GM21528 (cell line): ENCODE measurements around the gene CBARP.
"Not testable (repeated sequence)": the region's sequence is repeated elsewhere in the genome, so short reads cannot be mapped to it uniquely, and the experiment has no call there.

ENCODE experiments used
- ATAC-seq: cut with Tn5 transposase; IDR thresholded peaks from one replicate; pipeline ENCODE4 v1.9.1; 2021; ENCODE audit warnings: mild to moderate bottlenecking, moderate library complexity; ENCODE audit not compliant: unreplicated experiment, low FRiP score

Gene CBARP

DNA sequence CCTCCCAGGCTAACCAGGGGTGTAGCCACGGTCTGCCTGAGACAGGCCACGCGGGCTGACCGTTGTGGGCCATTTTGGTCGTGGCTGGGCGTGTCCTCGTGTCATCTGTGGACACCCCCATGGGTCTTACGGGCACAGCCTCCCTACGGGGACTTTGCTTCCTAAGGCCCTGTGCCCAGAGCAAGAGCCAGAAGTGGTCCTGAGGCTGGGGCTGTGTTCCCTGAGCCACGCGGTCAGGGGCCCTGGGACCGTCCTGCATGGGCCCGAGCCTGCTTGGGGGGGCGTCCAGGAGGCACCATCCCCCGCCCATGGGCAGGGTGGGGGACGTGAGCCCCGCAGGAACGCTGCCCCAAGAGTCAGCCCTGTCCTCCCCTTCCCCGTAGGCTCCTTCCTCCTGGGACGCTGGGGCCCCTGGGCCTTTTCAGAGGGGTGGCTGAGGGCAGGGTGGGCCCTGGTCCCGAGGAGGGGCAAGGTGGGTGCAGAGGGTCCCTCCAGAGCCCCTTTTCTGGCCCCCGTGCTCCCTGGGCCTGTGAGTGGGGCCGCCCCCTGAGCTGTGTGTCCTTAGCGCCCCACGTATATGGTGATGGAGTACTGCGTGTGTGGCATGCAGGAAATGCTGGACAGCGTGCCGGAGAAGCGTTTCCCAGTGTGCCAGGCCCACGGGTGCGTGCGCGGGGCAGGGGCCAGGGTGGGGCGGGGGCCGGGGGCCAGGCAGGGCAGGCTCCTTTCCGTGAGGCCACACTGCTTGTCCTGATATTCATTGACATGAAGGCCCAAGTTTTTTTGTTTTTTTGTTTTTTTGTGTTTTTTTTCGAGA, 18.8 kb downstream of the CBARP start:
- no peak for ATAC-seq

- ATAC-seq, result no peak
Measured at GRCh38 chr19:1217366-1217765, 20.4 kb downstream of the CBARP start.

DNA sequence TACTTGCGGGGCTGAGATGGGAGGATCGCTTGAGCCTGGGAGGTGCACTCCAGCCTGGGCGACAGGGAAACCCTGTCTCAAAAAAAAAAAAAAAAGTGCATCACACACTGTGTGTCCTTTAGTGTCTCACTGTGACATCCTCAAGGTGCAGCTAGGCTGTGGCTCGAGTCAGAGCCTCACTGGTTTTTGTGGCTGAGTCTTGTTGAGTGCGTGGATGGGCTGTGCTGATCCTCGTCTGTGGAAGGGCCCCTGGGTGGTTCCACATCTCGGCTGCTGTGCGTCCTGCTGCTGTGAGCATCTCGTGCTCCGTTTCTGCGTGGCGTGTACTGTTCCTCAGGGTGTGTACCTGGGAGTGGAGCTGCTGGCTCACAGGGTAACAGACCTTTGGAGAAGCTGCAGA, 21.0 kb downstream of the CBARP start:
- ATAC-seq, result no peak

- ATAC-seq, result no peak
Measured at GRCh38 chr19:1214862-1215731, 22.7 kb downstream of the CBARP start.

- no peak for ATAC-seq
Measured at GRCh38 chr19:1214299-1214861, 23.4 kb downstream of the CBARP start.

- ATAC-seq, result no peak
Measured at GRCh38 chr19:1213391-1214286, 24.2 kb downstream of the CBARP start.

DNA sequence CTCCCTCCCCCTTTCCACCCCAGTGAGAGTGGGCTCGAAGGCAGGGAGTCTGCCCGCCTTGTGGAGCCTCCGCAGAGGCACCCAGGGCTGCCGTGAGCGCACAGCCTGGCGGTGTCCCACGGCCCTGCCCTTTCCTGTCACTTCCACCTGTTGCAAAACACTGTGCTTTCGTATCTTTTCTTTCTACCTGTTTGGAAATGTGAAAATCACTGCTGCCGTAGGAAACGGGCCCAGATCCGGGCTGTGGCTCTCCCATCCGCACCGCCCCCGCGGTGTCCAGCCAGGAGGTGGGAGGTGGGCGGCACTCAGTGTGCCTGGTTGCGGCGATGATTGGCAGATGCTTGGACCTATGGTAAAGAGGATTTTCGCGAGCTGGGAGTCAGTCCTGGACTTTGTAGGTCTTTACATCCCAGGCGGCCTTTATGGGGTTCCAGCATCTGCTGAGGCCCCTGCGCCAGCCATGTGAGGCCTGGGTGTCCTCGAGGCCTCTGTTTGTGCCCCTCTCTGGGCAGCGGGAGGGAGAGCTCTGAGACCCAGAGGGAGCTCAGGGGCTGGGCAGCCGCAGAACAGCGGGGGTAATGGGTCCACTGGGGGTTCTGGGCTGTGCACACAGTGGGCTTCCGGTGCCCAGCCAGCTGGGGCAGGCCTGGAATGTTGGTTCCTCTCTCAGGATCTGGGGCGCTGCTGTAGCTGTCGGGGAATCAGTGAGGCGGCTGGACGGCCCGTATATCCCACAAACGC, 26.1 kb downstream of the CBARP start:
- ATAC-seq, result no peak

- ATAC-seq, result no peak
Measured at GRCh38 chr19:1210227-1210538, 27.6 kb downstream of the CBARP start.

- not testable (repeated sequence) for ATAC-seq
Measured at GRCh38 chr19:1208830-1209229, 29.0 kb downstream of the CBARP start.

- ATAC-seq, result no peak
Measured at GRCh38 chr19:1206864-1207450, 30.8 kb downstream of the CBARP start.

GRCh38 chr19:1206150-1206863, 31.5 kb downstream of the CBARP start:
- ATAC-seq, result no peak

DNA sequence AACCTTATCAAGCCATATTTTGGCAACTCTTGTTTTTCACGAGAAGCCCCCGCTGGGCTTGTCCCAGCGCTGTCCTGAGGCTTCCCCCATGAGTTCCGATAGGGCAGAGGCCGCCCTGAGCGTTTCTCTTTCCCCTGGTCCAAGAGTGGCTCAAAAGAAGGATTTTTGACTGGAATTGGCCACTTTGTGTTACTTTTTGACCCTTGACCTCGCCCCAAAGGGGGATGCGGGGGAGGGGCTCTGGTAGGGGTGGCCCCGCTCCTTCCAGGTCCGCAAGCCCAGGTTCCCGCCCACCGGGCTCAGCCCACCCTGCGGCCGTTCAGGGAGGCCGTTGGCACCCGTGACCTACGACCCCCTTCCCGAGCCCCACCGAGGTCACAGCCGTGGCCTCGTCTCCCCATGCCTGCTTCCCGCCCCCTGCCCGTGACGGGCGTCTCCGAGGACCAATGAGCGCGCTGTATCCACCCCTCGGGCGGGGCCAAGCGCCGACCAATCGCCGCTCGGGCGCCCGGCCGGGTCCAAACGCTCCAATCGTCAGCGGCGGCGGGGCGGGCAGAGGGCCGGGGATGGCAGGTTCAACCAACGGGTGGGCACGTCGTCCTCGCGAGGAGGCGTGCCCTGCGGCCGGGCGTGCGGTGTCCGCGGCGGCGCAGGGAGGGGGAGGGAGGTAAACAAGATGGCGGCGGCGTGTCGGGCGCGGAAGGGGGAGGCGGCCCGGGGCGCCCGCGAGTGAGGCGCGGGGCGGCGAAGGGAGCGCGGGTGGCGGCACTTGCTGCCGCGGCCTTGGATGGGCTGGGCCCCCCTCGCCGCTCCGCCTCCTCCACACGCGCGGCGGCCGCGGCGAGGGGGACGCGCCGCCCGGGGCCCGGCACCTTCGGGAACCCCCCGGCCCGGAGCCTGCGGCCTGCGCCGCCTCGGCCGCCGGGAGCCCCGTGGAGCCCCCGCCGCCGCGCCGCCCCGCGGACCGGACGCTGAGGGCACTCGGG, 32.4 kb downstream of the CBARP start, which contains the start of gene STK11:
Gene STK11, plus strand, starts transcription at position 665 of the 986 bp plus-strand sequence. CDS start 1,136 bp downstream, outside the sequence.
- ATAC-seq, result peak; percentile 68

GRCh38 chr19:1200614-1201013, 37.2 kb downstream of the CBARP start:
- not testable (repeated sequence) for ATAC-seq

- ATAC-seq, result no peak
Measured at GRCh38 chr19:1199531-1199930, 38.3 kb downstream of the CBARP start.

DNA sequence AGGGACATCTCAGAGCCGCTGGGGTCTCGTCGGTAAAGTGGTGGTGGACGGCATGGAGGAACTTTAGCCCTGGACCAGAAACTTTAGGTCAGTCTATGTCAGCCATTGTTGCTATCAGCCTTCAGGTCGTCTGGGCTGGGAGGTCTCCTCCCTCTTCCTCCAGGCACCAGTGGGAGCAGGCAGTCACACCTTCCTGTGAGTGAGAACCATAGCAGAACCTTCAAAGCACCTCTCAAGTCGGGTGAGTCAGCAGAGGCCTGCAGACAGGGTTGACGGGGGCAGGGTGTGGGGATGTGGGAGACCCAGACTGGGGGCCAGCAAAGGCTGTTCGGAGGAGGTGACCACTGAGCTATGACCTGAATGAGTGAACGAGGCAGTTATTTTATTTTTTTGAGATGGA, 48.4 kb downstream of the CBARP start:
- ATAC-seq, result no peak

GRCh38 chr19:1183543-1184172, 54.1 kb downstream of the CBARP start:
- ATAC-seq, result no peak

- no peak for ATAC-seq
Measured at GRCh38 chr19:1182727-1183126, 55.1 kb downstream of the CBARP start.
